ENCODE results near the gene ASNSD1.
"Not testable (repeated sequence)": the region's sequence is repeated elsewhere in the genome, so short reads cannot be mapped to it uniquely, and the experiment has no call there.

Gene ASNSD1

DNA sequence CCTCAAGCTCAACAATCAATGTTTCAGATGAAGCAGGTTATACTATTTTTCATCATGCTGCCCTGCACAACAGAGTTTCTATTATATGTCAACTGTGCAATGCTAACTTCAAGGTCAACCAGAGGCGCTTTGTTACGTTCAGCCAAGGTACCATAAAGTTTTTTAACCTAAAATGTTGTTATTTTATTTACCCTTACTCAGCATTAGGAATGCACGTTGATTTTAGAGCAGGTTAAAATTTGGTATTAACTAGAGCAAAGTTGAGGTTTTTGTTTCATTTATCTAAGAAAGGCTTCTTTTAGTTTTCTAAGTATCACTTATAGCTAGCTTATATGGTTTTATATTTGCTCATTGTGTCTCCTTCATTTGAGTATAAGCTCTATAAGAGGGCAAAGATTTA, 35.0 kb downstream of the ASNSD1 start:
- WGBS = 100% methylated on average over 2 of the region's 3 CpGs

GRCh38 chr2:189698020-189698887, 37.0 kb downstream of the ASNSD1 start:
- H3K4me3 ChIP-seq (ENCODE audit: low read length) = peak overlapping the region; percentile 59
- H3K36me3 ChIP-seq (ENCODE audit: insufficient read depth, low read length) = no peaks in the 10 kb centered on the region
- no peak overlapping the region for H3K27ac ChIP-seq (ENCODE audit: low read depth, low read length)
- H3K9ac ChIP-seq (ENCODE audit: low read depth, low read length) = peak overlapping the region; percentile 30; the same call in 1 of the 2 replicates
- H3K9me3 ChIP-seq (ENCODE audit: insufficient read depth, low read depth, low read length) = no peaks in the 10 kb centered on the region
- no peaks in the 10 kb centered on the region for H3K27me3 ChIP-seq (ENCODE audit: insufficient read depth, low read length)
- H3K4me1 ChIP-seq (ENCODE audit: insufficient read depth, low read length) = no peaks in the 10 kb centered on the region
- WGBS = 31% methylated on average over 6 of the region's 6 CpGs

More for the DNA sequence above, 35.0 kb downstream of the ASNSD1 start:
- no peak overlapping the region for H3K27ac ChIP-seq (ENCODE audit: low read depth, low read length)
- no peaks in the 10 kb centered on the region for H3K27me3 ChIP-seq (ENCODE audit: insufficient read depth, low read length)
- no peaks in the 10 kb centered on the region for H3K4me1 ChIP-seq (ENCODE audit: insufficient read depth, low read length)
- H3K36me3 ChIP-seq (ENCODE audit: insufficient read depth, low read length) = no peaks in the 10 kb centered on the region
- no peaks in the 10 kb centered on the region for H3K9me3 ChIP-seq (ENCODE audit: insufficient read depth, low read depth, low read length)
- H3K9ac ChIP-seq (ENCODE audit: low read depth, low read length) = no peak overlapping the region
- H3K4me3 ChIP-seq (ENCODE audit: low read length) = no peak overlapping the region

- Histone ChIP-seq H3K27me3 (ENCODE audit: insufficient read depth, low read length) (no peaks in the 10 kb centered on the region), H3K9ac (ENCODE audit: low read depth, low read length) (no peak overlapping the region), H3K9me3 (ENCODE audit: insufficient read depth, low read depth, low read length) (no peaks in the 10 kb centered on the region), H3K36me3 (ENCODE audit: insufficient read depth, low read length) (no peaks in the 10 kb centered on the region), H3K27ac (ENCODE audit: low read depth, low read length) (no peak overlapping the region), H3K4me1 (ENCODE audit: insufficient read depth, low read length) (no peaks in the 10 kb centered on the region), H3K4me3 (ENCODE audit: low read length) (no peak overlapping the region)
- 47% methylated on average over 2 of the region's 2 CpGs for WGBS
Observed at GRCh38 chr2:189700681-189701080, 39.4 kb downstream of the ASNSD1 start.

DNA sequence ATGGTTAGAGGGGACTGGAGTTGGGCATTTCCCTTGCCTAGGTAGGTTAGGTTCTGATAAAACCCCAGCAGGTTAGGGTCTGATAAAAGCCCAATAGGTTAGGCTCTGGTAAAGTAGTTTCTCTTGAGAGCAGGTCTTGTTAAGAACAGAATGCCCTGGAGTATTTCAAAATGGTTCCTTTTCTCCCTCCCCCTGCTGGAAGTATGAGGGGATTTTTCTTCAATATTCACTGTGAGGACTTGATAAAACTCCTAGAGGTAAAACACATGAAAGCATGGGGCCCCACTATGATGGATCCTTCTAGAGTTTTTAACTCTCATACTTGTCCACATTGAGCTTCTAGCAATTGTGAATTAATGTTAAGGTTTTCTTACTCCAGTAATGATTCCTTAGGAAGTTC, 40.8 kb downstream of the ASNSD1 start:
- Histone ChIP-seq H3K4me1 (ENCODE audit: insufficient read depth, low read length) (no peaks in the 10 kb centered on the region), H3K9ac (ENCODE audit: low read depth, low read length) (no peak overlapping the region), H3K9me3 (ENCODE audit: insufficient read depth, low read depth, low read length) (no peaks in the 10 kb centered on the region), H3K27me3 (ENCODE audit: insufficient read depth, low read length) (no peaks in the 10 kb centered on the region), H3K27ac (ENCODE audit: low read depth, low read length) (no peak overlapping the region), H3K36me3 (ENCODE audit: insufficient read depth, low read length) (no peaks in the 10 kb centered on the region), H3K4me3 (ENCODE audit: low read length) (no peak overlapping the region)

GRCh38 chr2:189709501-189710221, 48.4 kb downstream of the ASNSD1 start:
- Histone ChIP-seq H3K27me3 (ENCODE audit: insufficient read depth, low read length) (no peaks in the 10 kb centered on the region), H3K9me3 (ENCODE audit: insufficient read depth, low read depth, low read length) (peaks cover 9% of the 10 kb centered on the region; the same call in 1 of the 2 replicates), H3K9ac (ENCODE audit: low read depth, low read length) (no peak overlapping the region), H3K27ac (ENCODE audit: low read depth, low read length) (no peak overlapping the region), H3K4me3 (ENCODE audit: low read length) (no peak overlapping the region), H3K4me1 (ENCODE audit: insufficient read depth, low read length) (0 out of 2 replicates have a peak, but pooled peaks cover 7% of the 10 kb centered on the region), H3K36me3 (ENCODE audit: insufficient read depth, low read length) (no peaks in the 10 kb centered on the region)
- WGBS = 91% methylated on average over 5 of the region's 5 CpGs

GRCh38 chr2:189717593-189717992, 56.3 kb downstream of the ASNSD1 start:
- 100% methylated on average over 1 of the region's 1 CpG for WGBS
- not testable (repeated sequence) for H3K4me1 ChIP-seq (ENCODE audit: insufficient read depth, low read length)

DNA sequence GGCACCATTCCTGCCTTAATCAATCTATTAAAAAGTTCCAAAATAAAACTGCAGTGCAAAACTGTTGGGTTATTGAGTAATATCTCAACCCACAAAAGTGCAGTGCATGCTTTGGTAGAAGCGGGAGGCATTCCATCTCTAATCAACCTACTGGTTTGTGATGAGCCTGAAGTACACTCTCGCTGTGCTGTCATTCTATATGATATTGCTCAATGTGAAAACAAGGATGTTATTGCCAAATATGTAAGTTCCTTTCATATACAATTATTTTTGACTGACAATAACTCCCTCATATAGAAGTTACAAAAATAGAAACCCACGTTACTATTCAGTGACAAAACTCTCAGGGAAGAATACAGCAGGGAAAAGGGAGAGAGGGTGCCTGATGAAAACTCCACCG, 58.3 kb downstream of the ASNSD1 start:
- no peaks in the 10 kb centered on the region for H3K27me3 ChIP-seq (ENCODE audit: insufficient read depth, low read length)
- H3K4me1 ChIP-seq (ENCODE audit: insufficient read depth, low read length) = no peaks in the 10 kb centered on the region
- H3K27ac ChIP-seq (ENCODE audit: low read depth, low read length) = no peak overlapping the region
- H3K4me3 ChIP-seq (ENCODE audit: low read length) = no peak overlapping the region
- 93% methylated on average over 3 of the region's 4 CpGs for WGBS
- no peak overlapping the region for H3K9ac ChIP-seq (ENCODE audit: low read depth, low read length)
- H3K9me3 ChIP-seq (ENCODE audit: insufficient read depth, low read depth, low read length) = no peaks in the 10 kb centered on the region
- no peaks in the 10 kb centered on the region for H3K36me3 ChIP-seq (ENCODE audit: insufficient read depth, low read length)

More at GRCh38 chr2:189717593-189717992, 56.3 kb downstream of the ASNSD1 start:
- not testable (repeated sequence) for H3K4me3 ChIP-seq (ENCODE audit: low read length); H3K27ac ChIP-seq (ENCODE audit: low read depth, low read length); H3K36me3 ChIP-seq (ENCODE audit: insufficient read depth, low read length); H3K27me3 ChIP-seq (ENCODE audit: insufficient read depth, low read length); H3K9me3 ChIP-seq (ENCODE audit: insufficient read depth, low read depth, low read length); H3K9ac ChIP-seq (ENCODE audit: low read depth, low read length)

Data from HUES64 (cell line).